Bronchial smooth muscle cell (primary cell): Measurements from ENCODE around the gene KY. TPM values are rescaled to one million over a fixed set of nuclear protein-coding genes. Genes with fewer than 3 reads are reported as not detected.

Experiments used
- total RNA-seq: library from RNA; depleted of rRNA; stranded (reverse); fragments of >200 nt; gene quantifications from 2 replicates; pipeline ENCODE4 v1.2.1, GENCODE V29; 2014

The KY gene
- total RNA-seq: 0.69 and 2.2 TPM in 2 replicates

GRCh38 chr3:134650431-134651346 is at the start of gene KY:
TSS of gene KY (minus strand) at chr3:134651022. CDS start at chr3:134650960, 62 bp downstream.

Other genes with a start within 250 kb of the KY start
- 81.6 and 92.4 TPM in 2 replicates for gene ANAPC13, start 165.0 kb downstream of the KY start, total RNA-seq
- 16.1 and 25.4 TPM in 2 replicates for gene CEP63, start 165.0 kb downstream of the KY start, total RNA-seq
- 0.34 and 0.63 TPM in 2 replicates for gene EPHB1, start 144.2 kb upstream of the KY start, total RNA-seq